Upper lobe of right lung (tissue), 1 donor: ENCODE results near the gene FAM110A. TPM values are rescaled to one million over a fixed set of nuclear protein-coding genes. Genes with fewer than 3 reads are reported as not detected.

ENCODE experiments used
- ATAC-seq: fragments of 200-7000 bp; cut with Tn5 transposase; one replicate; pipeline ENCODE4 v1.9.1; 2020; ENCODE audit warnings: mild to moderate bottlenecking, moderate library complexity
- DNase-seq: peaks from one replicate; pipeline ENCODE4 v3.0.0-alpha.2; 2020
- H3K27ac ChIP-seq: fragments of 200-600 bp; one replicate; pipeline ENCODE4 v1.8.0; 2022
- H3K27me3 ChIP-seq: fragments of 200-600 bp; one replicate; pipeline ENCODE4 v1.8.0; 2022; ENCODE audit warnings: mild to moderate bottlenecking
- H3K36me3 ChIP-seq: fragments of 200-600 bp; one replicate; pipeline ENCODE4 v1.8.0; 2022
- H3K4me1 ChIP-seq: fragments of 200-600 bp; one replicate; pipeline ENCODE4 v1.8.0; 2022
- H3K4me3 ChIP-seq: fragments of 200-600 bp; one replicate; pipeline ENCODE4 v1.8.0; 2022; ENCODE audit warnings: mild to moderate bottlenecking
- H3K9me3 ChIP-seq: fragments of 200-600 bp; one replicate; pipeline ENCODE4 v1.8.0; 2022
- CTCF ChIP-seq: fragments of 200-600 bp; IDR thresholded peaks from one replicate; pipeline ENCODE4 v1.8.0; 2022; ENCODE audit warnings: antibody characterized with exemption
- intact Hi-C: fragments of 100-400 bp; cut with DNase I; formaldehyde crosslinking; loops from one replicate; pipeline ENCODE4 v1.11.0; 2022
- total RNA-seq: library from RNA; stranded (reverse); fragmentation: NEBNext Ultra II Directional; extraction: Animal tissue kit (Norgen Biotek cat#: 25700); gene quantifications from one replicate; pipeline ENCODE4 v1.2.1, GENCODE V29; 2021
- donor health status: DM: no; HTN: yes; CAD: no; lungs with severe emphysema.

Gene FAM110A
- total RNA-seq, 1 donor from 2014 or later, result 16.8 TPM

- TF ChIP-seq CTCF, result no peak
- intact Hi-C loops, result no loop called here
- ATAC-seq, result peak; percentile 86
Observed at GRCh38 chr20:881051-881782, 47.7 kb downstream of the FAM110A start.

DNA sequence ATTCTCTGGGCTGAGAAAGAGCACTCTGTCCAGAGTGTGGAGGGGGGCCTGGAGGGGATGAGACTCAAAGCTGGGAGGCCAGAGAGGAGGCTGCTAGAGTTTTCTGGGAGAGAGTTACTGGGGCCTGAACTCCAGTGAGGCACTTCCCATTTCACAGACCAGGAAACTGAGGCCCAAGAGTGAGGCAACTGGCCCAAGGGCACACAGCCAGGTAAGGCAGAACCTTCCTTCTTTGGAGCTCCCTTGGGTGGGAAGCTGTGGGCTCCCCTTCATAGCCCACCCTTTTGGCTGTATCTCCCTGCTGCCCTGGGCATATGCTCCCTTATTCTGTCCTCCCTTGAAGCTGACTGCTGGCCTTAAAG, 48.2 kb downstream of the FAM110A start:
- intact Hi-C loops, result no loop called here
- no peaks in the 10 kb centered on the region for H3K36me3 ChIP-seq
- no peak for ATAC-seq
- H3K27ac ChIP-seq, result no peak overlapping the region
- DNase-seq, result no peak
- no peak for TF ChIP-seq CTCF
- H3K27me3 ChIP-seq, result peaks cover 8% of the 10 kb centered on the region
- H3K9me3 ChIP-seq, result no peaks in the 10 kb centered on the region
- H3K4me1 ChIP-seq, result no peaks in the 10 kb centered on the region
- H3K4me3 ChIP-seq, result no peak overlapping the region

More at GRCh38 chr20:881051-881782, 47.7 kb downstream of the FAM110A start:
- peaks cover 8% of the 10 kb centered on the region for H3K27me3 ChIP-seq
- no peaks in the 10 kb centered on the region for H3K9me3 ChIP-seq
- no peaks in the 10 kb centered on the region for H3K36me3 ChIP-seq
- no peaks in the 10 kb centered on the region for H3K4me1 ChIP-seq
- H3K27ac ChIP-seq, result no peak overlapping the region
- DNase-seq, result no peak
- no peak overlapping the region for H3K4me3 ChIP-seq

- DNase-seq (no peak), ATAC-seq (peak; percentile 31)
- Histone ChIP-seq H3K4me3 (no peak overlapping the region), H3K4me1 (no peaks in the 10 kb centered on the region), H3K36me3 (no peaks in the 10 kb centered on the region), H3K27me3 (peaks cover 8% of the 10 kb centered on the region), H3K27ac (no peak overlapping the region), H3K9me3 (no peaks in the 10 kb centered on the region)
- peak; percentile 11 for TF ChIP-seq CTCF
- intact Hi-C loops, result no loop called here
Observed at GRCh38 chr20:884983-885952, 51.8 kb downstream of the FAM110A start.

DNA sequence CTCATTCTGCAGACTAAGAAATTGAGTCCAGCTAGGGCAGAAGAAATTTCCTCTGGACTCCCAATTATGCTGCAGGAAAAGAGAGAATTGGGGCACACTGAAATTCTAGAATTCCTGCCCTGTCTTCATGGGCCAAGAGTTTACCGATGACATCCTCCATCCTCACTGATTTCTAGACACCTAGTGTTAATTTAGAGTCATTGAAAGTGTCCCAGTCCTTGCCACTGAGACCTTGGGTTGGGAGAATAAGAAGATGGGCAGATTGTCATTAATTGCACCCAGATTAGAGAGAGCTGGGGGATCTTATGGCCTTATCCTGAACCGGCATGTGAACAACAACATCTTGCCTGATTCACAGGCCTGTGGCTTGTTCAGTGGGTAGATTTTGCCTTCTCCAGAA, 53.6 kb downstream of the FAM110A start:
- no peak overlapping the region for H3K4me3 ChIP-seq
- H3K4me1 ChIP-seq, result peaks cover 6% of the 10 kb centered on the region
- H3K9me3 ChIP-seq, result no peaks in the 10 kb centered on the region
- no peak for DNase-seq
- no peak for ATAC-seq
- TF ChIP-seq CTCF, result no peak
- intact Hi-C loops, result no loop called here
- H3K36me3 ChIP-seq, result no peaks in the 10 kb centered on the region
- H3K27ac ChIP-seq, result no peak overlapping the region
- peaks cover 8% of the 10 kb centered on the region for H3K27me3 ChIP-seq

- no peak for TF ChIP-seq CTCF
- DNase-seq (no peak), ATAC-seq (no peak)
- Histone ChIP-seq H3K4me3 (no peak overlapping the region), H3K9me3 (no peaks in the 10 kb centered on the region), H3K4me1 (peaks cover 6% of the 10 kb centered on the region), H3K27ac (no peak overlapping the region), H3K36me3 (no peaks in the 10 kb centered on the region), H3K27me3 (peaks cover 8% of the 10 kb centered on the region)
- intact Hi-C loops, result no loop called here
Observed at GRCh38 chr20:888057-888456, 54.5 kb downstream of the FAM110A start.
